ENCODE measurements around the gene ZFX.

- TF ChIP-seq, protein P1, sequence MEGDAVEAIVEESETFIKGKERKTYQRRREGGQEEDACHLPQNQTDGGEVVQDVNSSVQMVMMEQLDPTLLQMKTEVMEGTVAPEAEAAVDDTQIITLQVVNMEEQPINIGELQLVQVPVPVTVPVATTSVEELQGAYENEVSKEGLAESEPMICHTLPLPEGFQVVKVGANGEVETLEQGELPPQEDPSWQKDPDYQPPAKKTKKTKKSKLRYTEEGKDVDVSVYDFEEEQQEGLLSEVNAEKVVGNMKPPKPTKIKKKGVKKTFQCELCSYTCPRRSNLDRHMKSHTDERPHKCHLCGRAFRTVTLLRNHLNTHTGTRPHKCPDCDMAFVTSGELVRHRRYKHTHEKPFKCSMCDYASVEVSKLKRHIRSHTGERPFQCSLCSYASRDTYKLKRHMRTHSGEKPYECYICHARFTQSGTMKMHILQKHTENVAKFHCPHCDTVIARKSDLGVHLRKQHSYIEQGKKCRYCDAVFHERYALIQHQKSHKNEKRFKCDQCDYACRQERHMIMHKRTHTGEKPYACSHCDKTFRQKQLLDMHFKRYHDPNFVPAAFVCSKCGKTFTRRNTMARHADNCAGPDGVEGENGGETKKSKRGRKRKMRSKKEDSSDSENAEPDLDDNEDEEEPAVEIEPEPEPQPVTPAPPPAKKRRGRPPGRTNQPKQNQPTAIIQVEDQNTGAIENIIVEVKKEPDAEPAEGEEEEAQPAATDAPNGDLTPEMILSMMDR (conservative IDR thresholded peaks at IDR 0.05; ENCODE audit: low read depth, low read length): no peak
- no peak for TF ChIP-seq EZH2 (IDR thresholded peaks at IDR 0.05; ENCODE audit: borderline replicate concordance, low read depth, low read length, poor library complexity, severe bottlenecking)
Observed at GRCh38 chrX:24232796-24233195, 83.3 kb downstream of the ZFX start.
